T-cell (primary cell): ENCODE measurements around the gene PRPF40B. TPM values are rescaled to one million over a fixed set of nuclear protein-coding genes. Genes with fewer than 3 reads are reported as not detected.

Source experiments
- ATAC-seq, 4 experiments: fragments of 200-7000 bp in 3 of 4; fragments of 150-1000 bp in 1 of 4; cut with Tn5 transposase; replicated peaks in 1 of 4; 1 replicate in 3 of 4; 2 replicates in 1 of 4; pipeline ENCODE4 v1.10.0; 2021; ENCODE audit warnings: moderate library complexity in 3 of 4, mild to moderate bottlenecking in 2 of 4, moderate number of reproducible peaks in 1 of 4
- CTCF ChIA-PET, 2 donors: fragments of 300-600 bp; sonication (Branson Sonifier 250); formaldehyde crosslinking; loops; one replicate each; lab custom pipeline; 2022; ENCODE audit warnings: antibody characterized with exemption in 2 of 2; lab: Charles Lee
- POLR2A ChIA-PET, 2 donors: fragments of 300-600 bp; sonication (Branson Sonifier 250); formaldehyde crosslinking; loops; one replicate each; lab custom pipeline; 2022; ENCODE audit warnings: antibody characterized with exemption in 2 of 2; lab: Charles Lee
- DNase-seq, 35 experiments: peaks; one replicate each; pipeline versions ENCODE4 v3.0.0 to v3.0.0-alpha.2; 2013 to 2023
- H3K27ac ChIP-seq: one replicate; pipeline ENCODE4 v1.5.1; 2013; ENCODE audit warnings: low read length
- H3K27me3 ChIP-seq, 2 experiments: replicated peaks in 1 of 2; 1 replicate in 1 of 2; 2 replicates in 1 of 2; pipeline versions ENCODE4 v1.6.1 to v1.7.0; 2013; ENCODE audit warnings: low read length in 1 of 2, mixed read lengths in 1 of 2; ENCODE audit not compliant: control insufficient read depth in 2 of 2, insufficient read depth in 2 of 2; ENCODE audit errors: extremely low read depth in 1 of 2
- H3K36me3 ChIP-seq, 2 donors: 1 replicate in 1 of 2; 2 replicates in 1 of 2; pipeline versions ENCODE4 v1.6.1 to v1.7.0; 2013; ENCODE audit warnings: low read length in 1 of 2; ENCODE audit not compliant: control insufficient read depth in 2 of 2, insufficient read depth in 1 of 2; ENCODE audit errors: extremely low read depth in 1 of 2
- H3K4me1 ChIP-seq, 2 experiments: 1 replicate in 1 of 2; 2 replicates in 1 of 2; pipeline versions ENCODE4 v1.6.1 to v1.7.0; 2013; ENCODE audit warnings: low read length in 2 of 2, mixed read lengths in 1 of 2; ENCODE audit not compliant: insufficient read depth in 2 of 2, control insufficient read depth in 1 of 2; ENCODE audit errors: extremely low read depth in 1 of 2
- H3K4me3 ChIP-seq, 2 donors: 1 replicate in 1 of 2; 2 replicates in 1 of 2; pipeline versions ENCODE4 v1.5.1 to v1.7.0; 2013; ENCODE audit warnings: mild to moderate bottlenecking in 2 of 2, low read length in 1 of 2, moderate library complexity in 1 of 2; ENCODE audit not compliant: control insufficient read depth in 1 of 2; ENCODE audit errors: extremely low read depth in 1 of 2
- H3K9me3 ChIP-seq: 2 replicates; pipeline ENCODE4 v1.7.0; 2013
- H3K27ac Mint-ChIP-seq, 2 donors: one replicate each; pipeline ENCODE4 v1.8.0; 2020 to 2021; ENCODE audit warnings: mild to moderate bottlenecking in 2 of 2, mixed read lengths in 2 of 2
- H3K27me3 Mint-ChIP-seq, 2 donors: one replicate each; pipeline ENCODE4 v1.8.0; 2021 to 2022; ENCODE audit warnings: mixed read lengths in 2 of 2
- H3K36me3 Mint-ChIP-seq: one replicate; pipeline ENCODE4 v1.8.0; 2021; ENCODE audit warnings: mixed read lengths
- H3K4me1 Mint-ChIP-seq, 3 donors: one replicate each; pipeline ENCODE4 v1.8.0; 2020 to 2022; ENCODE audit warnings: mixed read lengths in 3 of 3, mild to moderate bottlenecking in 1 of 3
- H3K4me3 Mint-ChIP-seq, 3 donors: one replicate each; pipeline ENCODE4 v1.8.0; 2020 to 2022; ENCODE audit warnings: mild to moderate bottlenecking in 3 of 3, mixed read lengths in 3 of 3, moderate library complexity in 3 of 3
- H3K9me3 Mint-ChIP-seq, 3 donors: one replicate each; pipeline ENCODE4 v1.8.0; 2020 to 2022; ENCODE audit warnings: mixed read lengths in 3 of 3
- WGBS: methylation state at CpG from one replicate; pipeline ENCODE4 v1.1.5; 2013; ENCODE audit warnings: missing lambda C conversion rate; ENCODE audit not compliant: insufficient coverage; 5-methylcytosine and 5-hydroxymethylcytosine counted together
- total RNA-seq, 35 experiments: library from RNA in 6 of 35; stranded (reverse) in 6 of 35; fragments of 120-200 nt in 1 of 35; gene quantifications; one replicate each; pipeline versions ENCODE4 v1.2.1 to v1.2.4 and lab custom pipeline; 2013 to 2026

The PRPF40B gene
- total RNA-seq, 5 donors from 2014 or later (not counting 1 experiment from before 2014, with no cell fraction given) = 7.4 to 18.0 (median 16.5) TPM

- Histone ChIP-seq H3K9me3 (no peaks in the 10 kb centered on the region), H3K27me3 (no peaks in the 10 kb centered on the region), H3K27ac (peak overlapping the region; percentile 78), H3K36me3 (peaks cover 7 to 18% of the 10 kb centered on the region in 2 donors), H3K4me3 (peak overlapping the region; percentile 23 to 42), H3K4me1 (peaks cover 57 to 66% of the 10 kb centered on the region in 2 experiments)
- Mint-ChIP-seq H3K4me3 (peak overlapping the region; percentile 69 to 74 (median 73)), H3K27ac (peak overlapping the region; percentile 98 to 99), H3K36me3 (peaks cover 54% of the 10 kb centered on the region), H3K4me1 (peaks cover 84 to 96% (median 85%) of the 10 kb centered on the region in 3 donors), H3K27me3 (no peaks in the 10 kb centered on the region), H3K9me3 (no peaks in the 10 kb centered on the region)
- DNase-seq (peak; percentile 50 to 87 (median 72)), ATAC-seq (peak; percentile 96 to 99 (median 99))
- POLR2A ChIA-PET = interaction anchor here (0.5 to 1.4 kb wide), 10 partner anchors 8 to 44 kb away, joined by 3 to 12 read pairs (median 4); partner anchors contain the start of gene FMNL3 (in 1 of the 2)
- WGBS = 25% methylated on average over 3 of the region's 5 CpGs
- CTCF ChIA-PET = interaction anchor here (0.6 to 1.9 kb wide), 23 partner anchors 8 to 668 kb away, joined by 3 to 19 read pairs (median 4); partner anchors contain the start of genes PRPF40B (in 1 of the 2) and TMBIM6 (in 1 of the 2)
Observed at GRCh38 chr12:49662998-49663843, 39.9 kb downstream of the PRPF40B start.

GRCh38 chr12:49664167-49664566, 40.8 kb downstream of the PRPF40B start:
- H3K36me3 ChIP-seq = peaks cover 8 to 9% of the 10 kb centered on the region in 2 donors
- H3K9me3 ChIP-seq = no peaks in the 10 kb centered on the region
- Mint-ChIP-seq H3K9me3 (no peaks in the 10 kb centered on the region), H3K4me3 (peak overlapping the region in 1 of 3 donors; percentile 74), H3K36me3 (peaks cover 47% of the 10 kb centered on the region), H3K27ac (peak overlapping the region; percentile 98 to 99), H3K27me3 (no peaks in the 10 kb centered on the region), H3K4me1 (peaks cover 91 to 96% (median 91%) of the 10 kb centered on the region in 3 donors)
- DNase-seq (no peak), ATAC-seq (no peak)
- POLR2A ChIA-PET = interaction anchor here in 1 of 2 donors (0.5 kb wide), 1 partner anchor 18 kb away, joined by 3 read pairs; no protein-coding TSS in a partner anchor
- H3K27me3 ChIP-seq = no peaks in the 10 kb centered on the region
- H3K4me3 ChIP-seq = peak overlapping the region in 1 of 2 donors; percentile 42
- H3K4me1 ChIP-seq = peaks cover 63 to 73% of the 10 kb centered on the region in 2 experiments
- H3K27ac ChIP-seq = peak overlapping the region; percentile 31
- CTCF ChIA-PET = interaction anchor here in 1 of 2 donors (1.0 to 1.9 kb wide), 2 partner anchors 20 to 28 kb away, joined by 3 to 9 read pairs; no protein-coding TSS in a partner anchor
- WGBS = no CpG with 5 or more reads among the region's 4 CpGs

- Mint-ChIP-seq H3K9me3 (no peaks in the 10 kb centered on the region), H3K27ac (peak overlapping the region; percentile 80 to 98), H3K36me3 (peaks cover 44% of the 10 kb centered on the region), H3K4me3 (peak overlapping the region in 1 of 3 donors; percentile 74), H3K27me3 (no peaks in the 10 kb centered on the region), H3K4me1 (peaks cover 94 to 100% (median 96%) of the 10 kb centered on the region in 3 donors)
- DNase-seq (no peak), ATAC-seq (no peak)
- WGBS = 47% methylated on average over 3 of the region's 4 CpGs
- Histone ChIP-seq H3K27me3 (no peaks in the 10 kb centered on the region), H3K27ac (peak overlapping the region; percentile 31), H3K36me3 (peaks cover 5 to 6% of the 10 kb centered on the region in 2 donors), H3K4me3 (no peak overlapping the region), H3K9me3 (no peaks in the 10 kb centered on the region), H3K4me1 (peaks cover 68 to 78% of the 10 kb centered on the region in 2 experiments)
- ChIA-PET POLR2A (interaction anchor here in 1 of 2 donors (0.6 kb wide), 1 partner anchor 847 kb away, joined by 5 read pairs; no protein-coding TSS in a partner anchor), CTCF (interaction anchor here (0.6 to 1.3 kb wide), 4 partner anchors 22 to 345 kb away, joined by 3 to 4 read pairs (median 3); no protein-coding TSS in a partner anchor)
Observed at GRCh38 chr12:49664591-49665239, 41.4 kb downstream of the PRPF40B start.

GRCh38 chr12:49665384-49665783, 42.0 kb downstream of the PRPF40B start:
- Histone ChIP-seq H3K27ac (no peak overlapping the region), H3K9me3 (no peaks in the 10 kb centered on the region), H3K36me3 (peaks cover 0 to 6% of the 10 kb centered on the region in 2 donors), H3K4me3 (no peak overlapping the region), H3K4me1 (peaks cover 75 to 85% of the 10 kb centered on the region in 2 experiments), H3K27me3 (no peaks in the 10 kb centered on the region)
- peaks cover 96 to 100% (median 97%) of the 10 kb centered on the region in 3 donors for H3K4me1 Mint-ChIP-seq
- no peaks in the 10 kb centered on the region for H3K9me3 Mint-ChIP-seq
- peaks cover 41% of the 10 kb centered on the region for H3K36me3 Mint-ChIP-seq
- ChIA-PET CTCF (interaction anchor here (0.6 to 1.3 kb wide), 5 partner anchors 16 to 344 kb away, joined by 3 read pairs; no protein-coding TSS in a partner anchor), POLR2A (interaction anchor here in 1 of 2 donors (0.6 kb wide), 1 partner anchor 846 kb away, joined by 5 read pairs; no protein-coding TSS in a partner anchor)
- 100% methylated on average over 2 of the region's 2 CpGs for WGBS
- H3K27me3 Mint-ChIP-seq = no peaks in the 10 kb centered on the region
- no peak for DNase-seq
- ATAC-seq = no peak
- peak overlapping the region in 1 of 3 donors; percentile 74 for H3K4me3 Mint-ChIP-seq
- H3K27ac Mint-ChIP-seq = peak overlapping the region; percentile 80 to 98

- ATAC-seq = no peak
Observed at GRCh38 chr12:49666176-49666575, 42.8 kb downstream of the PRPF40B start.

More at GRCh38 chr12:49666176-49666575, 42.8 kb downstream of the PRPF40B start:
- Histone ChIP-seq H3K36me3 (peaks cover 0 to 6% of the 10 kb centered on the region in 2 donors), H3K4me1 (peaks cover 76 to 89% of the 10 kb centered on the region in 2 experiments), H3K27ac (no peak overlapping the region), H3K27me3 (no peaks in the 10 kb centered on the region), H3K9me3 (no peaks in the 10 kb centered on the region), H3K4me3 (no peak overlapping the region)
- DNase-seq = no peak
- H3K27me3 Mint-ChIP-seq = no peaks in the 10 kb centered on the region
- WGBS = 100% methylated on average over 1 of the region's 4 CpGs
- peaks cover 96 to 100% (median 97%) of the 10 kb centered on the region in 3 donors for H3K4me1 Mint-ChIP-seq
- peak overlapping the region in 1 of 3 donors; percentile 74 for H3K4me3 Mint-ChIP-seq
- ChIA-PET POLR2A (no interaction called here), CTCF (interaction anchor here in 1 of 2 donors (1.0 kb wide), 1 partner anchor 17 kb away, joined by 3 read pairs; no protein-coding TSS in a partner anchor)
- no peaks in the 10 kb centered on the region for H3K9me3 Mint-ChIP-seq
- H3K36me3 Mint-ChIP-seq = peaks cover 34% of the 10 kb centered on the region
- peak overlapping the region; percentile 59 to 98 for H3K27ac Mint-ChIP-seq
